ENCODE data around the gene EIF6.

- TF ChIP-seq, protein P1, sequence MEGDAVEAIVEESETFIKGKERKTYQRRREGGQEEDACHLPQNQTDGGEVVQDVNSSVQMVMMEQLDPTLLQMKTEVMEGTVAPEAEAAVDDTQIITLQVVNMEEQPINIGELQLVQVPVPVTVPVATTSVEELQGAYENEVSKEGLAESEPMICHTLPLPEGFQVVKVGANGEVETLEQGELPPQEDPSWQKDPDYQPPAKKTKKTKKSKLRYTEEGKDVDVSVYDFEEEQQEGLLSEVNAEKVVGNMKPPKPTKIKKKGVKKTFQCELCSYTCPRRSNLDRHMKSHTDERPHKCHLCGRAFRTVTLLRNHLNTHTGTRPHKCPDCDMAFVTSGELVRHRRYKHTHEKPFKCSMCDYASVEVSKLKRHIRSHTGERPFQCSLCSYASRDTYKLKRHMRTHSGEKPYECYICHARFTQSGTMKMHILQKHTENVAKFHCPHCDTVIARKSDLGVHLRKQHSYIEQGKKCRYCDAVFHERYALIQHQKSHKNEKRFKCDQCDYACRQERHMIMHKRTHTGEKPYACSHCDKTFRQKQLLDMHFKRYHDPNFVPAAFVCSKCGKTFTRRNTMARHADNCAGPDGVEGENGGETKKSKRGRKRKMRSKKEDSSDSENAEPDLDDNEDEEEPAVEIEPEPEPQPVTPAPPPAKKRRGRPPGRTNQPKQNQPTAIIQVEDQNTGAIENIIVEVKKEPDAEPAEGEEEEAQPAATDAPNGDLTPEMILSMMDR (conservative IDR thresholded peaks at IDR 0.05) = no peak
- no peak for TF ChIP-seq ZFX (IDR thresholded peaks at IDR 0.05)
Measured at GRCh38 chr20:35319192-35319870, 34.8 kb upstream of the EIF6 start.
